GDM1 (cell line): ENCODE measurements around the gene WAS.
"Not testable (repeated sequence)": the region's sequence is repeated elsewhere in the genome, so short reads cannot be mapped to it uniquely, and the experiment has no call there.

Experiments
- DNase-seq: peaks from one replicate; lab custom pipeline; 2025; lab: John Stamatoyannopoulos, UW

Gene WAS

DNA sequence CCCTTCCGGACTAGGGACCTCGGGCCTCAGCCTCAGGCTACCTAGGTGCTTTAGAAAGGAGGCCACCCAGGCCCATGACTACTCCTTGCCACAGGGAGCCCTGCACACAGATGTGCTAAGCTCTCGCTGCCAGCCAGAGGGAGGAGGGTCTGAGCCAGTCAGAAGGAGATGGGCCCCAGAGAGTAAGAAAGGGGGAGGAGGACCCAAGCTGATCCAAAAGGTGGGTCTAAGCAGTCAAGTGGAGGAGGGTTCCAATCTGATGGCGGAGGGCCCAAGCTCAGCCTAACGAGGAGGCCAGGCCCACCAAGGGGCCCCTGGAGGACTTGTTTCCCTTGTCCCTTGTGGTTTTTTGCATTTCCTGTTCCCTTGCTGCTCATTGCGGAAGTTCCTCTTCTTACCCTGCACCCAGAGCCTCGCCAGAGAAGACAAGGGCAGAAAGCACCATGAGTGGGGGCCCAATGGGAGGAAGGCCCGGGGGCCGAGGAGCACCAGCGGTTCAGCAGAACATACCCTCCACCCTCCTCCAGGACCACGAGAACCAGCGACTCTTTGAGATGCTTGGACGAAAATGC, at the start of gene WAS:
TSS of gene WAS (plus strand) at position 389 of the 572 bp plus-strand sequence. CDS start at position 444, 55 bp downstream.
- DNase-seq: peak; percentile 78

DNA sequence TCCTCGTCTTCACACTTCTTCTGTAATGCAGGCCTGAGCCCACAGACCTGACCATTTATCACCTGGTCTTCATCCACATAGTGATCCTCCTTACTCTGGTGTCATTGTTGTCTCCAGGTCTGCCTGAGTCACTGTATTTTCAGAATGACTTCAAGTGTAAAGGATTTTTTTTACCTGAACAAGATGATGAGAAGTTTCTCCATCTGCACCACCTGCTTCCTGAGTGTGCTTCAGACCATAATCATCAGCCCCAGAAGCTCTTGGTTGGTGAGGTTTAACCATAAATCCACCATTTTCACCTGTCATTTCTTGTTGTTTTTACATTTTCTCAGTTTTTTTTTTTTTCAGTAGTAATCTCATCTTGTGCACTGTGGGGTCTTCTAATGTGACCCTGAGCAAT, 47.3 kb upstream of the WAS start:
- DNase-seq: no peak

DNA sequence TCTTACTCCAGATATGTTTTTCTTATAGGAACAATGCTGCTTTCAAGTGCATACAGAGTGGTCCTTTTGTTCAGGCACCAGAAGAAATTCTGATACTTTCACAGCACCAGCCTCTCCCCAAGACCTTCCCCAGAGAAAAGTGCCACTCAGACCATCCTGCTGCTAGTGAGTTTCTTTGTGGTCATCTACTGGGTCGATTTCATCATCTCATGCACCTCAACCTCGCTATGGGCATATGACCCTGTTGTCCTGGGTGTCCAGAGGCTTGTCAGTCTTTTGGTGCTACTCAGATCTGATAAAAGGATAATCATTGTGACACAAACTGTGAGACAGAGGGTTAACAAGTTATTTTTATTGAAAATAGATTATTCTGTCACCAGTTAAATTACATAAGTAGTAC, 46.8 kb upstream of the WAS start:
- no peak for DNase-seq

- no peak for DNase-seq
Observed at GRCh38 chrX:48645669-48646068, 37.9 kb upstream of the WAS start.

- DNase-seq: no peak
Observed at GRCh38 chrX:48648336-48648751, 35.3 kb upstream of the WAS start.

GRCh38 chrX:48649102-48649501, 34.5 kb upstream of the WAS start:
- DNase-seq: no peak

DNA sequence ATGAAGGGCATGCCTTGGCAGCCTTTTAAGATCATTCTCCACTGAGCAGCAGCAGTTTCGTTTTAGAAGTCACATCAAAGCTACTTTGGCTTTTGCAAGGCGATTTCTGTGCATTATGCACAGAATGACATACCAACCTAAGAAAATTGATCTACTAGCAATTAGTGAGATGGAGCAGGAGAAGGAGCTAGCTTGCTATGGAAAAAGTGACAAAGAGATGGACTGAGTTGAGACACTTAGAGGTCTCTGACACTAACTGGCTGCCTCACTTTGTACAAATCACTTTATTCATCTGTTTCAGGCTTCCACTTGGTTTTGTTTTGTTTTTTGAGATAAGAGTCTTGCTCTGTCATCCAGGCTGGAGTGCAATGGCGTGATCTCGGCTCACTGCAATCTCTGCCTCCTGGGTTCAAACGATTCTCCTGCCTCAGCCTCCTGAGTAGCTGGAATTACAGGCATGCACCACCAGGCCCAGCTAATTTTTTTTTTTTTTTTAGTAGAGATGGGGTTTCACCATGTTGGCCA, 31.5 kb upstream of the WAS start:
- not testable (repeated sequence) for DNase-seq

DNA sequence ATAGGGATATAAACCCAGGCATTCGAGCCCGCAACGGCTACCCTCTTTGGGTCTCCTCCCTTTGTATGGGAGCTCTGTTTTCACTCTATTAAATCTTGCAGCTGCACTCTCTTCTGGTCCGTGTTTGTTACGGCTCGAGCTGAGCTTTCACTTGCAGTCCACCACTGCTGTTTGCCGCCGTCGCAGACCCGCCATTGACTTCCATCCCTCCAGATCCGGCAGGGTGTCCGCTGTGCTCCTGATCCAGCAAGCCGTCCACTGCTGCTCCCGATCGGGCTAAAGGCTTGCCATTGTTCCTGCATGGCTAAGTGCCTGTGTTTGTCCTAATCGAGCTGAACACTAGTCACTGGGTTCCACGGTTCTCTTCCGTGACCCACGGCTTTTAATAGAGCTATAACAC, 28.9 kb upstream of the WAS start:
- DNase-seq: not testable (repeated sequence)

- DNase-seq: not testable (repeated sequence)
Observed at GRCh38 chrX:48659686-48660085, 23.9 kb upstream of the WAS start.

- no peak for DNase-seq
Observed at GRCh38 chrX:48663241-48663640, 20.4 kb upstream of the WAS start.

DNA sequence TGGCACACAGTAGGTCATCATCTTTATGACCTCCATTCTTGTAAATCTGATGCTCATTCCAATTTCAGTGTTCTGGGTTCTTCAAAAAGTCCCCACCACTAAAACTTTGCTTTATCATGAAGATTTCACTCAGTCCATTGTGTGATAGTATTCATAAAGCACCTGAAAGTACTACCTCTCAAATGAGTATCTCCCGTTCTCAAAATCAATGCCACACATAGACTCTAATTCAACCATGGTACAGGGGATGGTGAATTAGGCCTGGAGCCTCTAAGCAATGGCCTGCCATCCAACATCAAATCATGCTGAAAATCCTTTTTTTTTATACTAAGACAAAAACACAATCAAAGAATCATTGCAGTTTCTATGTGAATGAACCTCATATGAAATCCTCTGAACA, 19.4 kb upstream of the WAS start:
- DNase-seq: no peak

- no peak for DNase-seq
Observed at GRCh38 chrX:48665991-48666390, 17.6 kb upstream of the WAS start.

DNA sequence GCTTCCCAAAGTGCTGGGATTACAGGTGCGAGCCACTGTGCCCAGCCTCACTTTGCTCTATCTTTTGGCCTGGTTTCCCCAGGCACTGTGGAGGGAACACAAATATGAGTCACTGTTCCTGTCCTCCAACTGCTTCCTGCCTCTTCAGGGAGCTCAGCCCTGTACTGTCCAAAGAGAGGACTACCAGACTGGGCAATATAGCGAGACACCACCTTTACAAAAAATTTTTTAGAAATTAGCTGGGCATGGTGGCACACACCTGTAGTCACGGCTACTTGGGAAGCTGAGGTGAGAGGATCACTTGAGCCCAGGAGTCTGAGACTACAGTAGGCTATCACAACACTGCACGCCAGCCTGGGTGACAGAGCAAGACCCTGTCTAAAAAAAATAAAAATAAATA, 16.9 kb upstream of the WAS start:
- DNase-seq: no peak

- DNase-seq: no peak
Observed at GRCh38 chrX:48667509-48667908, 16.1 kb upstream of the WAS start.

DNA sequence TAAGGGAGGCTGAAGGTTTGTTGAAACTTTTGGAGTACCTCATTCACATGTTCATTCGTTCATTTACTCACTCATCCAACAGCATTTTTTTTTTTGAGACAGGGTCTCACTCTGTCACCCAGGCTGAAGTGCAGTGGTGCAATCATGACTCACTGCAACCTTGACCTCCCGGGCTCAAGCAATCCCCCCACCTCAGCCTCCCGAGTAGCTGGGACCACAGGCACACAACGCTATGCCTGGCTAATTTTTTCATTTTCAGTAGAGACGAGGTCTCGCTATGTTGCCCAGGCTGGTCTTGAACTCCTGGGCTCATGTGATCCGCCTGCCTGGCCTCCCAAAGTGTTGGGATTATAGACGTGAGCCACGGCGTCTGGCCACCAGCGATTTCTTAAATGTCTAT, 15.4 kb upstream of the WAS start:
- DNase-seq: not testable (repeated sequence)

- peak; percentile 85 for DNase-seq
Observed at GRCh38 chrX:48676106-48676892, 7.3 kb upstream of the WAS start.

DNA sequence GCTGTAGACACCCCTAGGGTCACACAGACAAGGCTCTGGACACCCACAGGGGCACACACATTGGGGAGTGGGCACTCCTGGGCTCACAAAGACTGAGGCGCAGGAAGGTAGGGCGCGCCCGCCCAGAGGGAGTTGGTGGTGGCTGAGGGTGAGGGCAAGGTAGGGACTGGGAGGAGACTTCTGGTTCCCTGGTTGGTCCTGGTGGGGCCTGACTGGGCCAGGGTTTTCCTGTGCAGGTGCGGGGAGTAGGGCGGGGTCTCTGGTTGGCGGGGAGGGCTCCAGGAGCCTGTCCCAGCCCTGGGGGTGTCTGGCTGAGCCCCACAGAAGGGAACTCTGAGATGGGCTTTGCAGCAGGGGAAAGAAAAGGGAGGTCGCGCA, 6.7 kb upstream of the WAS start:
- DNase-seq: no peak

DNA sequence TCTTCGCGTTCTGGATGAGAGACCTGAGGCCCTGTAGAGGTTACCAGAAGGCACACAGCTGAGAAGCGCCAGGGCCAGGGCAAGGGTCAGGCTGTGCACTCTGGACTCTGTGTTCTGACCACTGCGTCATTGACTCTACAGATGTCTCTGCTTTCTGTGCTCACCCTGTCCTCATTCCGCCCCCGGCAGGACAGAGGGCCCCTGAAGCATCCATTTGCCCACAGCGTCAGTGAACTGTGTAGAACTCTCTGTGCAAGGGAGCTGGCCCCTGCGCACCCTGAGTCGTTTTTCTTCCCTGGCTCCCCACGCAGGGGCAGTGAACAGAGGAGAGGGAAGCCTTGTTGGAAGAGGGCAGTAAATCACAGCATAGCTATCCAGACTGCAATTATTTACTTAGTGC, 6.1 kb upstream of the WAS start:
- DNase-seq: no peak

- peak; percentile 20 for DNase-seq
Observed at GRCh38 chrX:48680467-48680866, 3.1 kb upstream of the WAS start.

GRCh38 chrX:48680925-48681324, 2.7 kb upstream of the WAS start:
- DNase-seq: not testable (repeated sequence)

GRCh38 chrX:48681539-48682183, 1.9 kb upstream of the WAS start:
- DNase-seq: no peak

- DNase-seq: not testable (repeated sequence)
Observed at GRCh38 chrX:48682795-48683194, 804 bp upstream of the WAS start.

GRCh38 chrX:48684134-48684533, 535 bp downstream of the WAS start:
- DNase-seq: no peak
